Measurements from ENCODE around the gene USP32.
A peak's percentile ranks its signal among the peaks of the same experiment; 100 is the strongest.
"Not testable (repeated sequence)": the region's sequence is repeated elsewhere in the genome, so short reads cannot be mapped to it uniquely, and the experiment has no call there.

USP32 gene, protein sequence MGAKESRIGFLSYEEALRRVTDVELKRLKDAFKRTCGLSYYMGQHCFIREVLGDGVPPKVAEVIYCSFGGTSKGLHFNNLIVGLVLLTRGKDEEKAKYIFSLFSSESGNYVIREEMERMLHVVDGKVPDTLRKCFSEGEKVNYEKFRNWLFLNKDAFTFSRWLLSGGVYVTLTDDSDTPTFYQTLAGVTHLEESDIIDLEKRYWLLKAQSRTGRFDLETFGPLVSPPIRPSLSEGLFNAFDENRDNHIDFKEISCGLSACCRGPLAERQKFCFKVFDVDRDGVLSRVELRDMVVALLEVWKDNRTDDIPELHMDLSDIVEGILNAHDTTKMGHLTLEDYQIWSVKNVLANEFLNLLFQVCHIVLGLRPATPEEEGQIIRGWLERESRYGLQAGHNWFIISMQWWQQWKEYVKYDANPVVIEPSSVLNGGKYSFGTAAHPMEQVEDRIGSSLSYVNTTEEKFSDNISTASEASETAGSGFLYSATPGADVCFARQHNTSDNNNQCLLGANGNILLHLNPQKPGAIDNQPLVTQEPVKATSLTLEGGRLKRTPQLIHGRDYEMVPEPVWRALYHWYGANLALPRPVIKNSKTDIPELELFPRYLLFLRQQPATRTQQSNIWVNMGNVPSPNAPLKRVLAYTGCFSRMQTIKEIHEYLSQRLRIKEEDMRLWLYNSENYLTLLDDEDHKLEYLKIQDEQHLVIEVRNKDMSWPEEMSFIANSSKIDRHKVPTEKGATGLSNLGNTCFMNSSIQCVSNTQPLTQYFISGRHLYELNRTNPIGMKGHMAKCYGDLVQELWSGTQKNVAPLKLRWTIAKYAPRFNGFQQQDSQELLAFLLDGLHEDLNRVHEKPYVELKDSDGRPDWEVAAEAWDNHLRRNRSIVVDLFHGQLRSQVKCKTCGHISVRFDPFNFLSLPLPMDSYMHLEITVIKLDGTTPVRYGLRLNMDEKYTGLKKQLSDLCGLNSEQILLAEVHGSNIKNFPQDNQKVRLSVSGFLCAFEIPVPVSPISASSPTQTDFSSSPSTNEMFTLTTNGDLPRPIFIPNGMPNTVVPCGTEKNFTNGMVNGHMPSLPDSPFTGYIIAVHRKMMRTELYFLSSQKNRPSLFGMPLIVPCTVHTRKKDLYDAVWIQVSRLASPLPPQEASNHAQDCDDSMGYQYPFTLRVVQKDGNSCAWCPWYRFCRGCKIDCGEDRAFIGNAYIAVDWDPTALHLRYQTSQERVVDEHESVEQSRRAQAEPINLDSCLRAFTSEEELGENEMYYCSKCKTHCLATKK (N-terminal part only)

GRCh38 chr17:60392042-60392844 is at the start of gene USP32:
Gene USP32, minus strand, starts transcription at chr17:60392133. Its CDS starts 194 bp downstream, at chr17:60391939.
- DNase-seq (ENCODE audit: low read depth in 2 of 2, low spot score in 1 of 2): peak; percentile 97 to 98

DNA sequence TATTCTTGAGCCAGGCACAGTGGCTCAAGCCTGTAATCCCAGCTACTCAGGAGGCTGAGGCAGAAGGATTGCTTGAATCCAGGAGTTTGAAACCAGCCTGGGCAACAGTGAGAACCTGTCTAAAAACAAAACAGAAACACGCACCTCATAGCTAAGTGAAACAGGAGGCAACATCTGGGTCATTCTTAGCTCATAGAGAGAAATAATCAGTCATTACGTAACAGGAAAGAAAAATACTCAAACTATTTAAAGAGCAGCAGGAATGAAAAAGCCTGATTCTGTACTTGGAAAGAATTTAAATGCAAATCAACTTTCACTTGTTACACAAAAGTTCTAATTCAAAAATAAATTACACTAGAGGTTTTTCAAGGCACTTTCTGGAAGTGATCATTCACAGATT is 47.6 kb upstream of the USP32 start:
- DNase-seq (ENCODE audit: low read depth in 2 of 2, low spot score in 1 of 2): no peak

DNA sequence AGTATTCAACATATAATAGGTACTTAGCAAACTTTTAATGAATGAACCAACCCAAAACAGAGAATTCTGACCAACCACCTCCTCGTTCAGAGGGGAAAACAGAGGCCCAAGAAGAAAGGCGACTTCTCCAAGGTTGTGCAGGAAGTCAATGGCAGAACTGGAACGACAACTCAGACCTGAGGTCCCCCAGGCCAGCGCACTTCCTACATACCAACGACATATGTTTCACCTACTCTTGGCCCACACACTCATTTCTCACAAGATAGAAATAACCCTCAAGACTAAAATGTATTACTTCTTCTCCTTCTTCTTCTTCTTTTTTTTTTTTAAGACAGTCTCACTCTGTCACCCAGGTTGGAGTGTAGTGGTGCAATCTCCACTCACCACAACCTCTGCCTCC is 44.7 kb upstream of the USP32 start:
- no peak for DNase-seq (ENCODE audit: low read depth in 2 of 2, low spot score in 1 of 2)

- DNase-seq (ENCODE audit: low read depth in 2 of 2, low spot score in 1 of 2): peak; percentile 8 to 23
Measured at GRCh38 chr17:60435244-60436167, 43.6 kb upstream of the USP32 start.

DNA sequence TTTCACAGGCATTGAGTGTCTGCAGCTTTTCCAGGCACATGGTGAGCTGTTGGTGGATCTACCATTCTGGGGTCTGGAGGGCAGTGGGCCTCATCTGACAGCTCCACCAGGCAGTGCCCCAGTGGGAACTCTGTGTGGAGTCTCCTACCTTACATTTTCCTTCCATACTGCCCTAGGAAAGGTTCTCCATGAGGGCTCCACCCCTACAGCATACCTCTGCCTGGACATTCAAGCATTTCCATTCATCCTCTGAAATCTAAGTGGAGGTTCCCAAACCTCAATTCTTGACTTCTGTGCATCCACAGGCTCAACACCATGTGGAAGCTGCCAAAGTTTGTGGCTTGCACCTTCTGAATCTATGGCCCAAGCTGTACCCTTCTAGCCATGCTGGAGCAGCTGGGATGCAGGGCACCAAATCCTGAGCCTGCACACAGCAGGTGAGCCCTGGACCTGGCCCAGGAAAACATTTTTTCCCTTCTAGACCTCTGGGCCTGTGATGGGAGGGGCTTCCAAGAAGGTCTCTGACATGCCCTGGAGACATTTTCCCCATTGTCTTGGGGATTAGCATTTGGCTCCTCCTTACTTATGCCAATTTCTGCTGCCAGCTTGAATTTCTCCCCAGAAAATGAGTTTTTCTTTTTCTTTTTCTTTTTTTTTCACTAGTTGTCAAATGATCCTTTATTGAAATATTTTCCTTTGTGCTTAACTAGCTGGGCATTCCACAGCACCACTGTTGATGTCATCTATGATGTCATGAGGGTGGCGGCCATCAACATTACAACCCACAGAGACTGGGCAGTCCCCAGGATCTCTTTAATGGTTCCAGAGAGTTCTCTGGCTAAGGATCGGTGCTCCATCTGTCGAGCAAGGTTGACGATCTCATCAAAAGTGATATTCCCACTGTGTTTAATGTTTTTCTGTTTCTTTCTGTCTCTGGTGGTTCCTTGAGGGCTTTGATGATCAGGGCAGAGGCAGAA is 41.4 kb upstream of the USP32 start:
- not testable (repeated sequence) for DNase-seq (ENCODE audit: low read depth in 2 of 2, low spot score in 1 of 2)

GRCh38 chr17:60430561-60430960 is 38.6 kb upstream of the USP32 start:
- DNase-seq (ENCODE audit: low read depth in 2 of 2, low spot score in 1 of 2): not testable (repeated sequence)

DNA sequence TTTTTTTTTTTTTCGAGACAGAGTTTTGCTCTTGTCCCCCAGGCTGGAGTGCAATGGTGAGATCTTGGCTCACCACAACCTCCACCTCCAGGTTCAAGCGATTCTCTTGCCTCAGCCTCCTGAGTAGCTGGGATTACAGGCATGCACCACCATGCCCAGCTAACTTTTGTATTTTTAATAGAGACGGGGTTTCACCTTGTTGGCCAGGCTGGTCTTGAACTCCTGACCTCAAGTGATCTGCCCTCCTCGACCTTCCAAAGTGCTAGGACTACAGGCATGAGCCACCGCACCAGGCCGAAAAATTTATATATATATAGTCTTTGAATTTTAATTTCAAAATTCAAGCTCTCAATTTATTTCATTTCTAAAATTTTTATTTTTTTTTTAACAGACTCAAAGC is 36.6 kb upstream of the USP32 start:
- not testable (repeated sequence) for DNase-seq (ENCODE audit: low read depth in 2 of 2, low spot score in 1 of 2)

DNA sequence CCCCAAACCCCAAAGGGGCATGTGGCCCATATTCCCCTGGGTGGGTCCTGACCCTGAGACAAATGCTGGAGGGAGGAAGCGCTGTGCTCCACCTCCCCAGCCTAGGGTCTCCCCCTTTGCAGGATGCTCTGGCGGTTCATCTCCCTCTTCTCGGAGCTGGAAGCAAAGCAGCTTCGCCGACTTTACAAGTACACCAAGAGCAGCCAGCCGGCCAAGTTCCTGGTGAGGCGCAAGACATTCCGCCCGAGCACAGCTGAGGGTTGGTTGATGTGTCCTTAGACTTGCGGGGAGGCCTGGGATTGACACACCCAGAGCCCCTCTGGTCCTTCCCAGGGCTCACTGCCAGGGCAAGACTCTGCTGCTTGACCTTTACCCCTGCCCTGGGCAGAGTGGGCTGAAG is 34.7 kb upstream of the USP32 start:
- DNase-seq (ENCODE audit: low read depth in 2 of 2, low spot score in 1 of 2): no peak

DNA sequence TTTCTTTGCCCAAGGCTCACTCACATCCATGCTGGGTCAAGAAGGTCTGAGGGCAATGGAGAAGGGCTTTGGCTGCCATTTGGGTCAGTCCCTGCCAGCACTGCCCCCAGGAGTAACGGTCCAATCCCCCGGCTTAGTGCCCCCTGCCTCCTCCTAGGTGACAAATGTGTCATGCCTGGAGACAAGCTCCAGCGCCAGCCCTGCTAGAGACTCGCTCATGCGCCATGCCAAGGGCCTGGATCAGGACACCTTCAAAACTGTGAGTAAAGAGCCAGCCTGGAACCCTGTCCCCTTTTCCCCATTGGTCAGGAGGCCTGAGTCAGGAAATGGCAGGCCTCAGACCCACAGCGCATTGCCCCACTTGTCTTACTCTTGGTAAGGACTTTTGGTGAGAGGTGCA is 33.7 kb upstream of the USP32 start:
- DNase-seq (ENCODE audit: low read depth in 2 of 2, low spot score in 1 of 2): no peak

- DNase-seq (ENCODE audit: low read depth in 2 of 2, low spot score in 1 of 2): no peak
Measured at GRCh38 chr17:60423865-60424264, 31.9 kb upstream of the USP32 start.

- no peak for DNase-seq (ENCODE audit: low read depth in 2 of 2, low spot score in 1 of 2)
Measured at GRCh38 chr17:60422162-60422665, 30.3 kb upstream of the USP32 start, which contains the start of gene CHCT1. Gene CHCT1, plus strand, starts transcription at chr17:60422489. Its CDS starts 104 bp downstream, at chr17:60422593.

DNA sequence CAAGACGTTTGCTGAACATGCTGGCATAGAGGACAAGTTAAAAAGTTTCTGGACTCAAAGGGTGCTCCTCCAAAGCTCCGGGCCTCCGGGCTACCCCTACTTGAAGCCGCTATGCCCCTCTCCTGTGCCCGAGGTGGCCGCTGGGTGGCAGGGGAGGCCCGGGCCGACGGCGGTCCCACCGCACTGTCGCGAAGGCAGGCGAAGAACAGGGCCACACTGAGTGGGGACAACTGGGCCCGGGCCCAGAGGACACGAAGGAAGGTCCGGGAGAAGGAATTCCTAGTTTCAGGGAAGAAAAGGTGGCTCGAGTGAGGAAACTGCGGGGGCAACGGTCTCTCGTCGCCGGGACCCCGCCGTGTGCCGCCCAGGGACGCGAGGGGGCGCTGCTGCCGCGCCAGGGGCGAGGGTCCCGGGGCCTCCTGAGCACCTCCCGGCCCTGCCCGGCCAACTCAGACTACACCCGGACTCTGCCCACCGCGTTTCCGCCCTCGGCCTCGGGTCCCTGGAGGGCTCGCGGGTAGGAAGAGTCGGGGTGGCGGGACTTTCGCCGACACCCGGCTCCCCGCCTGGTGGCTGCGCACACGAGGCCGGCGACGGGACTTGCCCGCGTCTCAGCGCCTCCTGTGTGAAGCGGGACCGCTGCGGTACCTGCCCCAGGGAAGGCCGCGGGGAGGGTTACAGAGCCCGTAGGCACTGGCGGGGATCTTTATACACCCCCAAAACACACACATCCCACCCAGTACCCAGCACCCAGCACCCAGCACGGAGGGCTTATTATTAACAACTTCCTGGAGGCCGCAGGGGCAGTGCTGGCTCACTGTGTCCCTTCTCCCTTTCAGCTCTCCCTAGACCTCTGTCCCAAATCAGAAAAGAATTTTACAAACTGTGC is 29.6 kb upstream of the USP32 start:
- DNase-seq (ENCODE audit: low read depth in 2 of 2, low spot score in 1 of 2): peak; percentile 38 to 41

DNA sequence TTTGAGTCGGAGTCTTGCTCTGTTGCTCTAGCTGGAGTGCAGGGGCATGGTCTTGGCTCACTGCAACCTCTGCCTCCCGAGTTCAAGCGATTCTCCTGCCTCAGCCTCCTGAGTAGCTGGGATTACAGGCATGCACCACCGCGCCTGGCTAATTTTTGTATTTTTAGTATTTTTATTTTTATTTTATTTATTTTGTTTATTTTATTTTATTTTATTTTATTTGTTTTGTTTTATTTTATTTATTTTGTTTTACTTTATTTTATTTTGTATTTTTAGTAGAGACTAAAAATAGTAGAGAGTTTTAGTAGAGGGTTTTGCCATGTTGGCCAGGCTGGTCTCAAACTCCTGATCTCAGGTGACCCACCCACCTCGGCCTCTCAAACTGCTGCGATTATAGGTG is 27.9 kb upstream of the USP32 start:
- not testable (repeated sequence) for DNase-seq (ENCODE audit: low read depth in 2 of 2, low spot score in 1 of 2)

DNA sequence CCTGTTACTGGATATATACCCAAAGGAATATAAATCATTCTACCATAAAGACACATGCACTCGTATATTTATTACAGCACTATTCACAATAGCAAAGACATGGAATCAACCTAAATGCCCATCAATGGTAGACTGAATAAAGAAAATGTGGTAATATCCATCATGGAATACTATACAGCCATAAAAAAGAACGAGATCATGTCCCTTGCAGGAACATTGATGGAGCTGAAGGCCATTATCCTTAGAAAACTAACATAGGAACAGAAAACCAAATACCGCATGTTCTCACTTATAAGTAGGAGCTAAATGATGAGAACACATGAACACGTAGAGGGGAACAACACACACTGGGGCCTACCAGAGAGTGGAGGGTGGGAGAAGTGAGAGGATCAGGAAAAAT is 27.1 kb upstream of the USP32 start:
- DNase-seq (ENCODE audit: low read depth in 2 of 2, low spot score in 1 of 2): not testable (repeated sequence)

- DNase-seq (ENCODE audit: low read depth in 2 of 2, low spot score in 1 of 2): no peak
Measured at GRCh38 chr17:60416368-60416925, 24.5 kb upstream of the USP32 start.

GRCh38 chr17:60415146-60415545 is 23.2 kb upstream of the USP32 start:
- no peak for DNase-seq (ENCODE audit: low read depth in 2 of 2, low spot score in 1 of 2)

DNA sequence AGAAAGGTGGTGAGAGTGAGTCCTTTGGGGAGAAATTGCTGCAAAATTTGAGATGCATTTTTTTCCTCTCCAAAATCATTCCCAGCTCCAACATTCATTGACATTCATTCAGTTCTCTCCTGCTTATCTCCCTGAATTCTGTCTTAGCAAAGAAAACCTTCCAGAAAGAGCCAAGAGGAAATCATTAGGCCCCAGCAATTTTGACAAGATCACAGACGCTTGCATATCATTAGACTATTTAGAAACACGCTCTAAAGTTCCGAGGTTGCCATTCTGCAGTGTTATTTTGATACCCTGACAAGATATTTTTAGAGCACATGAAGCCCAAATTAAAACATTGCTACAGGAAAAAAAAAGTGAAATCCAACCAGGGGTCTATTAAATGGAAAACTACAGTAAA is 20.8 kb upstream of the USP32 start:
- no peak for DNase-seq (ENCODE audit: low read depth in 2 of 2, low spot score in 1 of 2)
